Parathyroid adenoma (tissue), 2 donors: Measurements from ENCODE around the gene CNGB1.

Experiments used
- H2AFZ ChIP-seq: fragments of 300-600 bp; sonication (generic); one replicate; pipeline ENCODE4 v1.7.0; 2017; ENCODE audit warnings: antibody characterized with exemption, mild to moderate bottlenecking
- H3K27ac ChIP-seq: fragments of 300-600 bp; sonication (generic); one replicate; pipeline ENCODE4 v1.7.0; 2017
- H3K27me3 ChIP-seq: fragments of 300-600 bp; sonication (generic); one replicate; pipeline ENCODE4 v1.7.0; 2017; ENCODE audit warnings: low read length; ENCODE audit not compliant: control insufficient read depth, insufficient read depth
- H3K36me3 ChIP-seq: fragments of 300-600 bp; sonication (generic); one replicate; pipeline ENCODE4 v1.7.0; 2017; ENCODE audit warnings: low read length; ENCODE audit not compliant: control insufficient read depth, insufficient read depth
- H3K4me1 ChIP-seq: fragments of 300-600 bp; sonication (generic); one replicate; pipeline ENCODE4 v1.7.0; 2017; ENCODE audit warnings: control low read depth
- H3K4me2 ChIP-seq: fragments of 300-600 bp; sonication (generic); one replicate; pipeline ENCODE4 v1.7.0; 2017; ENCODE audit warnings: low read length
- H3K4me3 ChIP-seq: fragments of 300-600 bp; sonication (generic); one replicate; pipeline ENCODE4 v1.7.0; 2017; ENCODE audit warnings: low read depth, low read length
- H3K79me2 ChIP-seq: fragments of 300-600 bp; sonication (generic); one replicate; pipeline ENCODE4 v1.7.0; 2017; ENCODE audit warnings: control low read depth
- H3K9ac ChIP-seq: fragments of 300-600 bp; sonication (generic); one replicate; pipeline ENCODE4 v1.7.0; 2017; ENCODE audit warnings: mild to moderate bottlenecking
- H3K9me3 ChIP-seq: fragments of 300-600 bp; sonication (generic); one replicate; pipeline ENCODE4 v1.7.0; 2017; ENCODE audit warnings: low read length; ENCODE audit not compliant: control insufficient read depth
- CTCF ChIP-seq: fragments of 300-600 bp; sonication (generic); IDR thresholded peaks from one replicate; pipeline ENCODE4 v1.7.0; 2017; ENCODE audit warnings: antibody characterized with exemption, mild to moderate bottlenecking
- donor health status: primary hyperparathyroidism.

The CNGB1 gene

GRCh38 chr16:57960826-57961472 is 10.0 kb downstream of the CNGB1 start:
- Histone ChIP-seq H3K27me3 (no peaks in the 10 kb centered on the region), H3K4me2 (no peak overlapping the region), H3K36me3 (no peaks in the 10 kb centered on the region), H3K9me3 (no peaks in the 10 kb centered on the region), H3K4me3 (no peak overlapping the region), H3K27ac (no peak overlapping the region), H3K9ac (no peak overlapping the region), H3K4me1 (no peaks in the 10 kb centered on the region), H2AFZ (no peak overlapping the region), H3K79me2 (no peaks in the 10 kb centered on the region)
- no peak for TF ChIP-seq CTCF

- no peak for TF ChIP-seq CTCF
- H3K36me3 ChIP-seq, result no peaks in the 10 kb centered on the region
- no peaks in the 10 kb centered on the region for H3K9me3 ChIP-seq
- no peak overlapping the region for H2AFZ ChIP-seq
- H3K4me1 ChIP-seq, result no peaks in the 10 kb centered on the region
- H3K4me2 ChIP-seq, result no peak overlapping the region
- no peaks in the 10 kb centered on the region for H3K79me2 ChIP-seq
- H3K9ac ChIP-seq, result no peak overlapping the region
- no peak overlapping the region for H3K4me3 ChIP-seq
- H3K27ac ChIP-seq, result no peak overlapping the region
- H3K27me3 ChIP-seq, result no peaks in the 10 kb centered on the region
Observed at GRCh38 chr16:57960310-57960709, 10.6 kb downstream of the CNGB1 start.

- Histone ChIP-seq H2AFZ (no peak overlapping the region), H3K4me3 (no peak overlapping the region), H3K36me3 (no peaks in the 10 kb centered on the region), H3K79me2 (no peaks in the 10 kb centered on the region), H3K4me1 (no peaks in the 10 kb centered on the region), H3K9me3 (no peaks in the 10 kb centered on the region), H3K27me3 (no peaks in the 10 kb centered on the region), H3K4me2 (no peak overlapping the region), H3K27ac (no peak overlapping the region), H3K9ac (no peak overlapping the region)
- TF ChIP-seq CTCF, result no peak
Observed at GRCh38 chr16:57959804-57960203, 11.1 kb downstream of the CNGB1 start.

GRCh38 chr16:57959121-57959520 is 11.8 kb downstream of the CNGB1 start:
- no peak overlapping the region for H3K4me2 ChIP-seq
- H2AFZ ChIP-seq, result no peak overlapping the region
- no peaks in the 10 kb centered on the region for H3K27me3 ChIP-seq
- no peaks in the 10 kb centered on the region for H3K9me3 ChIP-seq
- H3K79me2 ChIP-seq, result no peaks in the 10 kb centered on the region
- TF ChIP-seq CTCF, result no peak
- H3K36me3 ChIP-seq, result no peaks in the 10 kb centered on the region
- H3K27ac ChIP-seq, result no peak overlapping the region
- no peaks in the 10 kb centered on the region for H3K4me1 ChIP-seq
- no peak overlapping the region for H3K9ac ChIP-seq
- no peak overlapping the region for H3K4me3 ChIP-seq

GRCh38 chr16:57958544-57958943 is 12.4 kb downstream of the CNGB1 start:
- Histone ChIP-seq H3K4me3 (no peak overlapping the region), H3K4me2 (no peak overlapping the region), H3K27me3 (no peaks in the 10 kb centered on the region), H2AFZ (no peak overlapping the region), H3K27ac (no peak overlapping the region), H3K9me3 (no peaks in the 10 kb centered on the region), H3K79me2 (no peaks in the 10 kb centered on the region), H3K36me3 (no peaks in the 10 kb centered on the region), H3K9ac (no peak overlapping the region), H3K4me1 (no peaks in the 10 kb centered on the region)
- no peak for TF ChIP-seq CTCF
